Inflammatory macrophage (primary cell): Measurements from ENCODE around the gene TOX2.

ENCODE experiments used
- DNase-seq, 2 donors: peaks; one replicate each; pipeline ENCODE4 v3.0.0-alpha.2; 2020 to 2022

TOX2 gene

GRCh38 chr20:44004306-44004915 is 89.8 kb downstream of the TOX2 start:
- DNase-seq, result no peak

DNA sequence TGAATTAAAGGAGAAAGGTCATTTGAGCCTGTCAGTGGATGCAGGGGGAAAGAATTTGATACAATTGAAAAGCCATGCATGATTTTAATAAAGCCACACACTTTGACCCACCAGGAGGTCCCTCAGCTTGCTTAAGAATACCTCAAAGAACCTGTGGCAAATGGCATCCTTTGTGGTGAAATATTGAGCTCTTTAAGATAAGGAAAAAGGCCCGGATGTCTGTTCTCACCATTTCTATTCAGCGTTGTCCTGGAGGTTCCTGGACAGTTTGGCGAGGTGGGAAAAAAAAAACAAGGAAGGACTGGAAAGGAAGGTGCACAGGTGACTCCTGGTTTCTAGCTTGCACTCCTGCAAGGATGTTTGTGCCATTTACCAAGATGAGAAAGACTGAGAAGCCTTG is 91.0 kb downstream of the TOX2 start:
- DNase-seq, result no peak

GRCh38 chr20:44006126-44006525 is 91.5 kb downstream of the TOX2 start:
- no peak for DNase-seq

DNA sequence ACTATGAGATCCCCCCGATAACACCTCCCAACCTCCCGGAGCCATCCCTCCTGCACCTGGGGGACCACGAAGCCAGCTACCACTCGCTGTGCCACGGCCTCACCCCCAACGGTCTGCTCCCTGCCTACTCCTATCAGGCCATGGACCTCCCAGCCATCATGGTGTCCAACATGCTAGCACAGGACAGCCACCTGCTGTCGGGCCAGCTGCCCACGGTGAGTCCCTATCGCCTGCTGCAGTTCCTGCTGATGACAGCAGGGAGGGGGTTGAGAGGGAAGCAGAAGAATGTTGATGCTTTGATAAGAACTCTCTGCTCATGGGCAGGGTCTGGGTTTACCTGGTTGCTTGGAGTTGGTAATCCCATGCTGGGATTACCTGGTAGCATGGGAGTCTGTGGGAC is 91.9 kb downstream of the TOX2 start:
- no peak for DNase-seq

DNA sequence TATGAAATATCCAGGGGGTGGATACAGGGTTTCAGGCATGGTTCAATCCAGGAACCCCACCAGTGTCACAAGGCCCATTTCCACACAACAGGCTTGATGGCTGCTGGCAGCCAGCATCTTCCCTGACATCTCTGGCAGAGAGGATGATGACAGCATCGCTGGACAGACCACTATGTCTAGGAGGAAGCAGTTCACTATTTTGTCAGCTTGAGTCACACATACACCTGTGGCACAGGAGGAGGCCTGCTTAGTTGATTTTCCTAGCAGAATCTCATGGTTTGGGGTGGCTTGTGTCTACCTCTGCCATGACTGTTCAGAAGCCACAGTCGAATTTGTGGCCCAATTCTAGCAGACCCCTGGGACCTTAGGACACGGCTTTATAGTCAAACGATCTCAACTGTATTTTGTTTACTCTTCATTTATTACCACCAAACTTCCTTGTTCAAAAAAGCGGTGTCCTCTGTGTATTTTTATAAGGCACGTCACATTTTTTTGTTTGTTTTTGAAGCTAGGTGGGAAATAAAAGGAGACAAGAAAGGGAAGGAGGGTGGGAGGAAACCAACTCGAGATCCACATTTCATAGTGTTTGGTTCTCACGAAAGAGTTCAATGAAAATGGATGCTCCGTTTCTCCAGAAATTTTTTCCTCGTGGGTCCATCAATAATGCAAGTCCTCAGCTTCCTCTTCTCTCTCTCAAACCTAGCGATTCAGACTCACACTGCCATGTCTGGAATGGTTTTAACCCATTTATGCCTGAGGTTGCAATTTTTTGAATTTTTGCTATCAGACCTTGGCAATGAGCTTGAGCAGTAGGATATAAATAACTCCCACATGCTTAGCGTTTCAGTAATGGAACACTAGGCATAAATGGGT is 94.4 kb downstream of the TOX2 start:
- no peak for DNase-seq

- no peak for DNase-seq
Measured at GRCh38 chr20:44009679-44009992, 95.0 kb downstream of the TOX2 start.

GRCh38 chr20:44010162-44010704 is 95.6 kb downstream of the TOX2 start:
- no peak for DNase-seq

DNA sequence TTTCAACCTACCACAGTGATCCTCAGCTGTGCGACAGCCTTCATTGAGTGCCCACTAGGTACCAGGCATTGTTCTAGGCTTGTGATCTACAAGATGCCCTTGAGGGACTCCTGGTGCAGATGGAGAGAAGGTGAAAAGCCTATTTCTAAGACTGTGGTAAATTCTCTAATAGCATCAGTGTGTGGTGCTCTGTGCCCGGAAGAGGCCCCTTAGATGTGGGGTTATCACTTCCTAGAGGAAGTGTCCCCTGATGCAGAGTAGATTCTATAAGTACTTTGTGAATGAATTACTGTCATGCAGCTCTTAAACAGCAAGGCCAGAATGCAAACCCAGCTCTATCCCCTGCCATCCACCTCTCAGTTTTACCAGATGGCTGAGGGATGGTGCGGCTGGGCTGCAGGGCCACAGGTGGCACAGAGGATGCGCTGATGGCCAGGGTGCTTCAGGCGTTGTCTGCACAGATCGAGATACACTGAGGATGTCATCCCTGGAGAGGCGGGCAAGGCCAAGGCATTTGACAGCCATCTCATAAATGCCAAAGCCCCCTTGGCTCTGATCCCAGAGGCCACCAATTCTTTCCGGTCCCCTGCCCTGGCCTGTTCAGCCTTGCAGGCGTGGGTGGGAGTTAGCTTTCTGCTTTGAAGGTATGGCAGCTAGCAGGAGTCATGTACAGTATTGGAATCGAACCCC is 96.7 kb downstream of the TOX2 start:
- DNase-seq, result no peak

DNA sequence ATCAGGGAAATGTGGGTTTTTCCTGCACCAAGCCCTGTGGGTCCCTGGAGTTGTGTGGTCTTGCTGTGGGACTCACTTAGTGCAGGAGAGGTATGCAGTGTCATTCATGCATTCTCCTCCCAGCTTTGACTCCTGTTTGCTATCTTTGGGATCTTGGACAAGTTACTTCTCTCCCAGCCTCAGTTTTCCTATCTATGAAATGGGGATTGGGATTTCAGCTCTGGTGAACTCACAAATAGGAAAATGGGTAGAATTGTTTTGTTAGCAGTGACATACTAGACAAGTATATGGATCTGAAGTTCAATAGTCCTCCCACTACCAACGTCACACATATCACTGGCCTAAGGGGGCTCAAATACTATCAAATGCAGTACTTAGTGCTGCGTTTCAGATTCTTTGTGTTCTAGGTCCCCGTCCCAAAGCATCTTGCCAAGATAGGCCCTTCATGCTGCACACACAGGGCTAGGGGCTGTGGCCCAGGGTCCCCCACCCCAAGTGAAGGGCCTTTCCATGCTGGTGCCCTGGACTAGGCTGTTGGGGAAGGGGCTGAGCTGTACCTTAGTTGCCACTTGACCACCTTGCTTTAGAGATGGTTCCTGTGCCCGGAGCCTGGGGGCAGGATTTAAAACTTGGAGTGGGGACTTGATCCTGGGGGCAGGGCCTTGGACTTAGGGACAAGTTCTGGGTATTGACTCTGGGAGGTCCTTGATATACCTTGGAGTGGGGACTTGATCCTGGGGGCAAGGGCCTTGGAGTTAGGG is 98.0 kb downstream of the TOX2 start:
- no peak for DNase-seq

DNA sequence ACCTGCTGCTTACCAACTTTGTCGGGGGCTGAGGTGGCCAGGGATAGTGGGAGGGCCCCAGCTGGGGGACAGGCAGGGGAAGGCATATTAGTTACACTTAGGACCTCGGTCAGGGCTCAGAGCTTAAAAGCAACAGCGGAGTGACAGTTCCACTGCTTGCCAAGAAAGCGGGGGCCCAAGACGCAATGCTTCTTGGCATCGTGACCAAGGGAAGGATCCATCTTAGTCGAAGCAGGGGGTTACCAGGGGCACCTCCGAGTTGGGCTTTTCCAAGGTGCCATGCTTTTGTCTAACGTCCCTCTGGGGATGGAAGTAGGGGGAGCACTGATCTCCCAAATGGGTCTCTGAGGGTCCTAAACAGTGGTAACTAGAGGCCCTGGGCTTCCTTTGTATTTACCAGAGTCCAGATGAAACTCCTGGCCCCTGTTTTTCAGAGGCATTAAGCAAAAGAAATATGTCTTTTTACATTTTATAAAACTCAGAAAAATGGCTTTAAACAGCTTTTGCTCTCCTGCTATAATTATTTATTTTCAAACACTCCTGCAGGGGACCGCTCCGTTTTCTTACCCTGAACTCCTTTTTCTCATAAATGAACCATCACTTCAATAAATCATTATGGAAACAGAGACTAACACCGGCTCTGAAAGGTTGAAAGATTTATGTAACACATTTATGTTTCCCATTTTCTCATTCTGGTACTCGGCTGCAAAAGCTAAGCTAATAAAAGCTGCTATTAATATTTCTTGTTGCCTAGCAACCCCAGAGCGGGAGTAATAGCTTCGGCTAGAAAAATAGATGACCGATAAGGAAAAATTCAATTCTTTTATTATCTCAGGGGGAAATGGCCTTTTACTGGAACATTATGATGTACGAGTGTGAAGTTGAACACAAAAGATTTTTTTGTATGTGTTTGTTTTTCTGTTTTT is 100.4 kb downstream of the TOX2 start:
- no peak for DNase-seq

GRCh38 chr20:44015733-44016103 is 101.1 kb downstream of the TOX2 start:
- DNase-seq, result no peak

DNA sequence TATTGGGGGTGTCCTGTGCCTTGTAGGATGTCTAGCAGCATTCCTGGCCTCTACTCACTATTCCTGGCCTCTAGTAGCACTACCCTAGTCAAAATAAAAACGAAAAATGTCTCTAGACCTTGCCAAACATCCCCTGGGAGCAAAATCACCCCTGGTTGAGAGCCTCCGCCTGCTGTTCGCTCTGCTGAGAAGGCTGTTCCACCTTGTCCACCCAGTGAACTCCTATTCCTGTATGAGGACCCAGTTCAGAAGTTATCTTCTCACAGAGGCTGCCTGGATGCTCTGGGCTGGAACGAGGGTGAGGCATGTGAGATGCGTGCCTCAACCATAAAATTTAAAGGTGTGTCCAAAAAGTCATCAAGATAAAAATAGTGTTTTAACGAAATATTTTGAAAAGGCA is 101.9 kb downstream of the TOX2 start:
- DNase-seq, result no peak

DNA sequence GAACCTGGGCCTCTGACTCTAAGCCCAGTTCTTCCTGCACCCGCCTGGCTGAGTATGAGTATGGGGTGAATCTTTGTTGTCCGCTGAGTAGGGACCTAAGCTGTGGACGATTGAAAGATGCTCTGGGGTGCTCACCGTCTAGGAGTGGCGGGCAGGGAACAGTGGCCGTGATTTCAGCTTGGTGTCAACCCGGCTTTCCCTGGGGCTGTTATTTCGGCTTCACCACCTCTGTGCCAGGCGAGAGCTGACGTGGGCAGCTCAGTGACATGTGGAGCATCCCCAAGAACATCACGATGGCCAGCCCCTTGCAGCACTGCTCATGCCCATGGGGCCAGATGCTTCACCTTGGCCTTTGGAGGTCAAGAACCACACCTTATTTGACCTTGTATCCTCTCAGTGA is 102.6 kb downstream of the TOX2 start:
- DNase-seq, result no peak

DNA sequence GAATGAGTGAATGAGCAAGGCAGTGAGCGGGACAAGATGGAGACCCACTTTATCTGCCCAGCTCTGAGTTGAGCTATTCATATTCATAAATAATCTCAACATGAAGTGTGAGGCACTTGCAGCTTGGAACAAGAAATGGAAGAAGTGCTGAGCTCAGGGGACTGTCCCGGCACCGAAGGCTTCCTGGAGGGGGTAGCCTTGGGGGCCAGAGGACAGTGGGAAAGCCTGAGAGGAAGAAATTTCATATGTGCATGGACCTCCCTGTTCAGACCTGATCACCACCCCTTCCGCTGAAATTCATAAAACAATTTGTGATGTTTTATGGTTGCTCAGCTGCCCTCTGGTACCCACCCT is 103.2 kb downstream of the TOX2 start:
- DNase-seq, result no peak

- DNase-seq, result no peak
Measured at GRCh38 chr20:44018259-44018941, 103.7 kb downstream of the TOX2 start.

- DNase-seq, result no peak
Measured at GRCh38 chr20:44018942-44019637, 104.4 kb downstream of the TOX2 start.

DNA sequence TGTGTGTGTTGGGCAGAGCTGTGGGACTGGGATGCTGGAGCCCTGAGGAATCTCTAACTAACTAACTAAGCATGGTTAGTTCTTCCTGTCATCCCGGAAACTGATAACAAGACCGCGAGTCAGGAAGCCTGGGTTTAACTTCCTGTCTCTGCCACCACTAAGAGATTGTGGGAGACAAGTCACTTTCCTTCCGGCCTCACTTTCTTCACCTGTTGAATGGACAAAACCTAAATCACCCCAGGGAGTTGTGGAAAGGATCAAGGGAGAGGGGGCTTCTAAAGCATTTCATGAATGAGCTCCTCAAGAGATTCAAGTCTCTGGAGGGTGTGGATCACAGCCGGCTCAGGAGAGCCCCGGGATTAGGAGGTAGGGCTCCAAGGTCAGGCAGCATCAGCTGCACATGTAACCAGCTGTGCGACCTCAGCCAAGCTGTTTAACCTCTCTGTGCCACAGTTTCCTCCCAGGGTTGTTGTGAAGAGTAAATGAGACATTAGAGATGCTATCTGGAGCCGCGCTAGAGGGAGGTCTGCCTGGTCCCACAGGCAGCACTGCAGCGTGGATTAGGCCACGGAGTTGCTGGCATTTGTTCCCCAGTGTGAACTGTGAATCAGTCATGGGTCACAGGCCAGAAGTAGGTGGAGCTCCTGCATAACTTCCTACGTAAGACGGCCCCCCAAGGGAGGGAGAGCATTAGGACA is 105.1 kb downstream of the TOX2 start:
- DNase-seq, result no peak

GRCh38 chr20:44020406-44021148 is 105.9 kb downstream of the TOX2 start:
- no peak for DNase-seq

GRCh38 chr20:44021186-44021585 is 106.5 kb downstream of the TOX2 start:
- no peak for DNase-seq
